Transverse colon (tissue), 3 donors: Measurements from ENCODE around the gene SLC17A5.

Experiments
- CTCF ChIP-seq, 5 experiments: fragments of 200-600 bp in 3 of 5; fragments of 450-650 bp in 2 of 5; sonication (generic) in 3 of 5; IDR thresholded peaks; 1 replicate in 2 of 5; 2 replicates in 3 of 5; pipeline ENCODE4 v1.5.1; 2016 to 2017; ENCODE audit warnings: antibody characterized with exemption in 5 of 5, inconsistent platforms in 3 of 5, mild to moderate bottlenecking in 2 of 5, moderate library complexity in 1 of 5
- POLR2A ChIP-seq: fragments of 450-650 bp; IDR thresholded peaks from one replicate; pipeline ENCODE4 v1.6.1; 2016; ENCODE audit warnings: antibody characterized with exemption, mild to moderate bottlenecking, moderate library complexity

DNA sequence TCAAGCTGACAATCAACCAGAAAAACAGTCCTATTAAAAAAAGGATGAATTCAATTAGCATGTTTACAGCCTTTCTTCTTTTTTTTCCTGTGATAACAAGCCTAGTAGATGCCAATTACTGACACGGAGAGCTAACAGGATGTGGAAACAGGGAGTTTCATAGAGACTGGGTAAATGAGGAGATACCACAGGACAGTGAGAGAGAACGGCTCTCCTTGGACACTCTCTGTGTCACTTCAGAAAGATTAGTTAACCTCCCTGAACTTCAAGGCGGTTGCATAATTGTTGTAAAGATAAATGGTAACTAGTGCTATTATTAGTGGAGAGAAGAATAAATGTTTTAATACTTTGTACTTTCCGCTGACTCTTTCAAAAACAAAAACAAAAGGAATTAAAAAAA, 14.8 kb downstream of the SLC17A5 start:
- TF ChIP-seq CTCF (IDR thresholded peaks at IDR 0.05) (no peak), POLR2A (no peak)
